ENCODE results near the gene ACD.
"Not testable (repeated sequence)": the region's sequence is repeated elsewhere in the genome, so short reads cannot be mapped to it uniquely, and the experiment has no call there.

ACD gene

DNA sequence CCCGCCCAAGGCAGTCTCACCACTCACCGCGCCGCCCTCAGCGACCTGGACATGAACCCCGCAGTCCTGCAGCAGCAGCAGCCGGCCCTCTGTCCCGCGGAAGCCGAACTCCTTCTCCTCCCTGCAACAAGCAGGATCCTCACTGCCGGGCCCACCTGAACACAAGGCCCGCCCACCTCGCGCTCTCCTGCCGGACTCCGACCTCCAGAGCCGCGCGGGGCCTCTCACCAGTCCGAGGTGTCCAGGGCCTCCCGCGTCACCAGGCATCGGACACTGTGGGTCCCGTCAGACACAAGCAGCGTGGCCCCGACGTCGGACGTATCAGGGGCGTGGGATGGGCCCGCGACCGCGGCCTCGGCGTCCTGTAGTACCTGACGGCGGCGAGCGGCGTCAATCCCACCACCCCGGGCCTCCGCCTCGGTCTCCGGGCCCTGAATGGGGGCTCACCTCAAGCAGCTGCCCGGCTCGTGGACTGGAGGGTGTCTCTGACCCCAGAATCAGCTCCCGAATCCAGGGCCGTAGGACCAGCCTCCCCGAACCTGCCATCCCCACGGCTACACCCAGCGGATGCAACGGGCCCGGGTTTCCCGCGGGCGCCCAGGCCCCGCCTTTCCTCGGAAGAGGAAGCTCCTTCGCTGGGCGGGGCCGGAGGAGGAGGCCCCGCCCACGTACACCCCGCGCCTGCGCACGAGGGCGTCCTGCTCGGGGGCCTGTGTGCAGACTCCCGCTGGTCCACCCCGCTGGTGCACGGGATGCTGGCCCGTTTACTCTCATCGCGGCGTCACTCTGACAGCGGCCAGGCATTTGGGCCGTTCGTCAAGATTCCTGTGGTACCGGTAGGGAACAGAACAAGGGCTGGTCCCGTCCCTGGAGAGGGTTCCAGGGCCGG lies at the start of gene ACD:
TSS of gene ACD (minus strand) at position 586 of the 889 bp plus-strand sequence. CDS start at position 546, 40 bp downstream.
- DNase-seq (ENCODE audit: low read depth), result peak; percentile 76

DNA sequence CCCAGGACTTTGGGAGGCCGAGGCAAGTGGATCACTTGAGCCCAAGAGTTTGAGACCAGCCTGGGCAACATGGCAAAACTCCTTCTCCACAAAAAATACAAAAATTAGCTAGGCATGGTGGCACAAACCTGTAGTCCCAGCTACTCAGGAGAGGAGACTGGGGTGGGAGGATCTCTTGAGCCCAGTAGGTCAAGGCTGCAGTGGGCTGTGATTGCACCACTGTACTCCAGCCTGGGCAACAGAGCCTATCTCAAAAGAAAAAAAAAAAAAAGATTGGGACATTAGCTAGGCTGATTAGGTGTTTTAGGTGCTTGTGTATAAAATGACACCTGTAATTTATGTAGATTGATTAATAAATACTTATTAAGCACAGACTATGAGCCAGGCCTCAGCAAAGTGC lies 49.0 kb upstream of the ACD start:
- DNase-seq (ENCODE audit: low read depth), result no peak

DNA sequence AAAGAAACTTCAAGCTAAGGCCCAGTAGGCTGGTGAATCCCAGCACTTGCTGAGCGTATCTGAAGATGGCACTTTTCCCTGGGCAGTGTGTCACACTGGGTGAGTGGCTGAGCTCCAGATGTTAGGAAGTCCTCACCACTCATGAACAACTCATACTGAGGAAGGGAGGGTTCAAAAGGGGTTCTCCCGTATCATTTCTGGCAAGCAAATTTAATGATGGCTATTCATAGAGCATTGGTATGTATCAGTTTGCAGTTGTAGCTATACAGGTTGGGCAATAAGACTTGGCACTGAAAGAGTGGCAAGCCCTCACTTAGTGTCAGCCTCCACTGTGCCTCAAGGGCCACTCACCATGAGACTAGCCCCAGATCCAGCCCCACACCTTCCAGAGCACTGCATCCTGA lies 48.3 kb upstream of the ACD start:
- DNase-seq (ENCODE audit: low read depth), result no peak

DNA sequence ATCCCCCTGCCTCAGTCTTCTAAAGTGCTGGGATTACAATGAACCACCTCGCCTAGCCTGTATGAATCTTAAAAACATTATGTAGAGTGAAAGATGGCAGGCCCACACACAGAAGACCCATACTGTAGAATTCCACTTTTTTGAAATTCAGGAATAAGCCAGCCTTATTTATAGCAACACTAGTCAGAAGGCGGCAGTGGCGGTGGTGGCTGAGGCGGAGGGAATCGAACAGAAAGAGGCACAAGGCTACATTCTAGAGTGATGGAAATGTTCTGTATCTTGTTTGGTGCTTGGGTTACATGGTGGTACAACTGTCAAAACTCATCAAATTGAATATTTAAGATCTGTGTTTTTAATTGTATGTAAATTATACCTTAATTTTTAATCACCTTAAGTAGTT lies 47.7 kb upstream of the ACD start:
- no peak for DNase-seq (ENCODE audit: low read depth)

DNA sequence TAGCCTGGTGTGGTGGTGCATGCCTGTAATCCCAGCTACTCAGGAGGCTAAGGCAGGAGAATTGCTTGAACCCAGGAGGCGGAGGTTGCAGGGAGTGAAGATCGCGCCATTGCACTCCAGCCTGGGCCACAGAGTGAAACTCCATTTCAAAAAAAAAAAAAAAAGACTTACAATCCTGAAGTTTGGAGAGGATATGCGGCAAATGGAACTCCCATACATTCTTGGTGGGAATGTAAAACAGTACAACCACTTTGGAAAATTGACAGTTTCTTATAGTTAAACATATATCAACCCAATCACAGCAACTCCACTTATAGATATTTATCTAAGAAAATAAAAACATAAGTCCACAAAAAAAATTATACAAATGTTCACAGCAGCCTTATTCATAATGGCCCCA lies 47.1 kb upstream of the ACD start:
- no peak for DNase-seq (ENCODE audit: low read depth)

DNA sequence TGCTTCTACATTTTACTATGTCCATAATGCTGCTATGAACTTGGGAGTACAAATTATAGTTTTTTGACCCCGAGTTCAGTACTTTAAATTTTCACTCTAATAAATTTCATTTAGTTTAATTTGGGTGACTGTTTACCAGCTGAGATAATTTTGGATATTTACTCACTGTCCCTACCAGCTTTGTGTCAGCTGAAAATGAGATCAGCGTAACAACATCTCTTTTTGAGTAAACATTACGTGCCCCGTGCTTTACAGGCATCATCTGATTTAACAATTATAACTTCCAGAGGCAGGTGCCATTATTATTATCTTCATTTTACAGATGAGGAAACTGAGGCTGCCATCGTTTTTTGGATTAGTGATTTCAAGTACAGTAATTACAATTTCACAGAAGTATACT lies 44.0 kb upstream of the ACD start:
- DNase-seq (ENCODE audit: low read depth), result no peak

DNA sequence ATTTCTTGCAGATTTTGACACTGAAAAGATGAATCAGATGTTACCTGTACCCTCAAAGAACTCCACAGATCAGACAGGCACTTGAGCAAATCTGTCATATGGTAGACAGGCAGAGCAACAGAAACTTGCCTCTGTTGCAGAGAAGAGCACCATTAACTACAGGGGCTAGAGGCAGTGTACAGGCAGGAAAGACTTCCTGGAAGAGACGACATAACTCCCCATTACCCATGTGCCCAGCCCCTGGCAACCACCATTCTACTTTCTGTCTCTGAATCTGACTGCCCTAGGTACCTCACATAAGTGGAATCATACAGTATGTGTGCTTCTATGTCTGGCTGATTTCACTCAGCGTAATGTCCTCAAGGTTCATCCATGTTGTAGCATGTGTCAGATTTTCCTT lies 43.6 kb upstream of the ACD start:
- no peak for DNase-seq (ENCODE audit: low read depth)

DNA sequence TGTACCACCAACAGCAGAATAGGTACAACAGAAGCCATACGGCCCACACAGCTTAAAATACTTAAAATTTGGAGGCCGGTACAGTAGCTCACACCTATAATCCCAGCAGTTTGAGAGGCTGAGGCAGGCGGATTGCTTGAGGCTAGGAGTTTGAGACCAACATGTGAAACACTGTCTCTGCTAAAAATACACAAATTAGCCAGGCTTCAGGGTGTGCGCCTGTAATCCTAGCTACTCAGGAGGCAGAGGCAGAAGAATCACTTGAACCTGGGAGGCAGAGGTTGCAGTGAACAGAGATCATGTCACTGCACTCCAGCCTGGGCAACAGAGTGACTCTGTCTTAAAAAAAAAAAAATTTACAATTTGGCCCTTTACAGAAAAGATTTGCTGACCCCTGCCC lies 42.1 kb upstream of the ACD start:
- no peak for DNase-seq (ENCODE audit: low read depth)

DNA sequence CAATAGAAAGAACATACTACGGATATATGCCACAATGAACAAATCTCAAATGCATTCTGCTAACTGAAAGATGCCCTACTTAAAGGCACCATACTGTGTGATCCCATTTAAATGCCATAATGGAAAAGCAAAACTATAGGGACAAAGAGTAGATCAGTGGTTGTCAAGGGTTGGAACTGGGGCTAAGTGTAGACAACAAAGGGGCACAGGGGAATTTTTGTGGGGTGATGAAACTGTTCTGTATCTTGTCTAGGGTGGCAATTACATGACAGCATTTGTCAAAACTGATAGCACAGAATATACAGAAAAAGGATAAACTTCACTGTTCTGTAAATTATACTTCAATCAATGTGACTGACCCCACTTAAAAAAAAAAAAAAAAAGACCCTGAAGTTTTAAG lies 41.4 kb upstream of the ACD start:
- DNase-seq (ENCODE audit: low read depth), result no peak

DNA sequence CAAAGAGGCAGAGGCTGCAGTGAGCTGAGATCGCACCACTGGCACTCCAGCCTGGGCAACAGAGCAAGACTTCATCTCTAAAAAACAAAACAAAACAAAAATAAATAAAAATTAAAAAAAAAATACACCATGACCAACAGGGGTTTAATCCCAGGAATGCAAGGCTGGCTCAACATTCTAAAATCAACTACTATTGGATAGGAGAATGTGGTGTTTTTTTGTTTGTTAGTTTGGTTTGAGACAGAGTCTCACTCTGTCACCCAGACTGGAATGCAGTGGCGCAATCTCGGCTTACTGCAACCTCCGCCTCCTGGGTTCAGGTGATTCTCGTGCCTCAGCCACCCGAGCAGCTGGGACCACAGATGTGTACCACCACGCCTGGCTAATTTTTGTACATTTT lies 39.2 kb upstream of the ACD start:
- no peak for DNase-seq (ENCODE audit: low read depth)

DNA sequence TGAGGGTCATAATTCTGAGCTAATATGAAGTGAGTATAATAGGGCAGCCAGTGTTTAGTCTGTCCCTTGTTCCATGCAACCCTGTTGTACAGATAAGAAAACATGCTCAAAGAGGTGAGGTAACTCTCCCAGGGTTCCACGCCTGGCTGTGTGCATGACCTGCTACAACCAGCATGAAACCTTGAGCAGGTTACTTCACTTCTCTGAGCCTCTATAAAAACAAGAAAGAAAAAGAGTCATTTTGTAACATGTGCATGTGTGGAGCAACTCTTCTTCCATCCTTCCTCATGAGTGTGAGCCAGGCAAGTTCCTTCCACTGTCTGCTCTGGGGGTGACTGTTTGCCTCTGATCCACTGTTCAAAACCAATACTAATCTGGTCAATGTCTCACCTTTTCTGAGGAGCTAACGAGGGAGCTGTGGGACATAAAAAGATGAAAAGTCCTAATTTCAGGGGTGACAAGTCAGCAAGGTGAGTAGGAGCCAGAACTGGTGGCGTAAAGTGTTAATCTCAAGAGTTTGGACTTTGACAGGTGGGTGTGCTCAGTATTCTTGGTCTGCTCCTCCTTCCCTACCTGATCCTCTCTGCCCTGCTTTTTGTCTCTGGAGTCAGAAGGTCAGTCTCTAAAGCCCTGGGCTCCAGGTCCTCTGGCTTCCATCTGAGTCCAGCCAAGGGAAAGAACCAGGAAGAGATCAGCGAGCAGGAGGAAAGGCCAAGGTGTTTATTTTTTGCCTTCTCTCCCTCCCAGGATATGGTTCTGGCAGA lies 37.5 kb upstream of the ACD start:
- no peak for DNase-seq (ENCODE audit: low read depth)

DNA sequence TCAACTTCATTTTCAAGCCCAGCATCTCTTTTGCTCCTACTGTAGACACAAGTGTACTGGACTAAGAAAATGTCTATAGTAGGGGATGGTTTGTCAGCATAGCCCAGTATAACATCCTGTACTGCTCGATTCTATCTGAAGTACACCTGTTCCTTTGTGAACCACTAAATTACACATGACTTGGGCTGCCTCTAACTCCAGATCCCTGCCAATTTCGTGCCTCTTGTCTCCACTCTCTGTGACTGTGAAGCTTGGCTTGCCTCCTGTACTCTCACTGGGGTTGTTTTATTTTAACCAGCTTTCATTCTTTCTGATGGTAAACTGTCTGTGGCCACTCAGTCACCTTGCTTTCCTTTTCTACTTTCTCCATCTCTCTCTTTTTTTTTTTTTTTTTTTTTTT lies 34.6 kb upstream of the ACD start:
- no peak for DNase-seq (ENCODE audit: low read depth)

DNA sequence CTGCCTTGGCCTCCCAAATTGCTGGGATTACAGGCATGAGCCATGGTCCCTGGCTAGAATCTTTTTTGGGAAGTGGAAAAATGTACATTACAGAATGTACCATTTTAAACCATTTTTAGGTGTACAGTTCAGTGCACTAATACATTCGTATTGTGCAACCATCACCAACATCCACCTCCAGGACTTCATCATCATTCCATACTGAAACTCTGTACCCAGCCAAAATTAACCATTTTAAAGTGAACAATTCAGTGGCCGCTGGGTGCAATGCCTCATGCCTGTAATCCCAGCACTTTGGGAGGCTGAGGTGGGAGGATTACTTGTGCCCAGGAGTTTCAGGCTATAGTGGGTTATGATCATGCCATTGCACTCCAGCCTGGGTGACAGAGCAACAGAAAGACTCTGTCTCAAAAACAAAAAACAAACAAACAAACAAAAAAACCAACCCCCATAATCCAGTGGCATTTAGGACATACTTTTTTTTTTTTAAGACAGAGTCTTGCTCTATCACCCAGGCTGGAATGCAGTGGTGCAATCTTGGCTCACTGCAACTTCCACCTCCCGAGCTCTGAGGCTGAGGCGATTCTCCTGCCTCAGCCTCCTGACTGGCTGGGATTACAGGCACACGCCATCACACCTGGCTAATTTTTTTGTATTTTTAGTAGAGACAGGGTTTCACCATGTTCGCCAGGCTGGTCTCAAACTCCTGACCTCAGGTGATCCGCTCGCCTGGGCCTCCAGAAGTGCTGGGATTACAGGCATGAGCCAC lies 33.6 kb upstream of the ACD start:
- DNase-seq (ENCODE audit: low read depth), result not testable (repeated sequence)

DNA sequence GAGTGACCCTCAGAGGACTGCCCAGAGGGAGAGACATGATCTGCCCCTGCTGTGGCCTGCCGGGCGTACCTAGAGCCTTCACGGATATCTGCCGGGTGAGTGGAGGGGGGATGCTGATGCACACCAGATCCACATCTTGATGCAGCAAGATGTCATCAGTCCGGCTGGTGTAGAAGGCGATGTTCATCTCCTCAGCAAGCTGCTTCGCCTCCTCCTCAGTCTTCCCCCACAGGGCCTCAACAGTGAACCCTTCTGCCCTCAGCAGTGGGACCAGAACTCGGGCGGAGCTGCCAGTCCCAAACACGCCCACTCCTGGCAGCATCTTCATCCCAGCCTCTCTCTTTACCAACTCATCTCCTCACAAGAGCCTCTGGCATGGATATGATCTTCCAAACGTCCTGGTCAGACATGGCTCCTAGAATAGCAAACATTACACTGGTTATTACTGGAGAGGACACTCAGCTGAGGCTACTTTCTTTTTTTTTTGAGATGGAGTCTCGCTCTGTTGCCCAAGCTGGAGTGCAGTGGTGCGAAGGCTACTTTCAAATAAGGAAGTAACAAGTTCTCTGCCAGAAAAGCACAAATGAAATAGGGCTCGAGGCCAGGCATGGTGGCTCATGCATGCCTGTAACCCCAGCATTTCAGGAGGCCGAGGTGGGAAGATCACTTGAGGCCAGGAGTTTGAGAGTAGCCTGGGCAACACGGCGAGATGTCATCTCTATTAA lies 25.5 kb upstream of the ACD start:
- DNase-seq (ENCODE audit: low read depth), result no peak

DNA sequence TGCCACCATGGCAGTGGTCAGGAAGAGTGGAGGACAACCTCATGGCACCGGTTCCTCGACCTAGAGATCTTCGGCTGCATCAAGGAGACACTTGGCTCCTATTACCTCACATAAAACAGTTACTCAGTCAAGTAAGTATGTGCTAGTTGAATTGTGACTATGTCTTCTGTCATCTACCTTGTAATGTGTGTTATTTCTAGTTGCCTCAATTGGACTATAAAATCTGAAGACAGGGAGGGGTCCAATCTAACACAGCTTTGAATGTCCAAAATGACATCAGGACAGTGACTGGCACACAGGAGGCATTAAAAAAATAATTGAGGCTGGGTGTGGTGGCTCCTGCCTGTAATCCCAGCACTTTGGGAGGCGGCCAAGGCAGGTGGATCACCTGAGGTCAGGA lies 23.7 kb upstream of the ACD start:
- DNase-seq (ENCODE audit: low read depth), result no peak

DNA sequence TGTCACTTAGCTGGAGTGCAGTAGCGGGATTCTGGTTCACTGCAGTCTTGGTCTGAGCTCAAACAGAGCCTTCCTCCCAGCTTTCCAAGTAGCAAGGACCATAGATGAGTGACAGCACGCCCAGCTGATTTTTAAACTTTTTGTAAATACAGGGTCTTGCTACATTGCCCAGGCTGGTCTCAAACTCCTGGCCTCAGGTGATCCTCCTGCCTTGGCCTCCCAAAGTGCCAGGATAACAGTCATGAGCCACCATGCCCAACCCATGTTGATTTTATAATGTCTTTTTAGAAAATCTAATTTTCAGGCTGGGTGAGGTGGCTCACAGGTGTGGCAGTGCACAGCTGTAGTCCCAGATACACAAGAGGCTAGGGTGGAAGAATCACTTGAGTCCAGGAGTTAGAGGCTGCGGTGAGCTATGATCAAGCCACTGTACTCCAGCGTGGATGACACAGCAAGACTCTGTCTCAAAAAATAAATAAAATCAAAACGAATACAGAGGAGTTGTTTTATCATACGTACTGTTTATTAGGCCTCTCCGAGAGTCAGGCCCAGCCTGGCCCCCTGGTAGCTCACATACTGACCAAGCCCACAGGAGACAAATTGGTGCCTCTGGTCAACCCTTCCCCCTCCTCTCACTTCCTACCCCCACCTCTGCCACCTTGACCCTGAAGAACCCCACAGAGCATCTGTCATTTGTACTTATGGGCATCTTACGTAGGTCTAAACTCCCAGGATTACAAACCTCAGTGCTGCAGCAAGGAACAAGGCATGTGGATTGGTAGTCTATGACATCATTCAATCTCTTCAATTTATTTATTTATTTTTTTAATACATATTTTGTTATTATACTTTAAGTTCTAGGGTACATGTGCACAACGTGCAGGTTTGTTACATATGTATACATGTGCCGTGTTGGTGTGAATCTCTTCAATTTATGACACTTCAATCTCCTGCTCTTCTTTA lies 20.2 kb upstream of the ACD start:
- DNase-seq (ENCODE audit: low read depth), result no peak

DNA sequence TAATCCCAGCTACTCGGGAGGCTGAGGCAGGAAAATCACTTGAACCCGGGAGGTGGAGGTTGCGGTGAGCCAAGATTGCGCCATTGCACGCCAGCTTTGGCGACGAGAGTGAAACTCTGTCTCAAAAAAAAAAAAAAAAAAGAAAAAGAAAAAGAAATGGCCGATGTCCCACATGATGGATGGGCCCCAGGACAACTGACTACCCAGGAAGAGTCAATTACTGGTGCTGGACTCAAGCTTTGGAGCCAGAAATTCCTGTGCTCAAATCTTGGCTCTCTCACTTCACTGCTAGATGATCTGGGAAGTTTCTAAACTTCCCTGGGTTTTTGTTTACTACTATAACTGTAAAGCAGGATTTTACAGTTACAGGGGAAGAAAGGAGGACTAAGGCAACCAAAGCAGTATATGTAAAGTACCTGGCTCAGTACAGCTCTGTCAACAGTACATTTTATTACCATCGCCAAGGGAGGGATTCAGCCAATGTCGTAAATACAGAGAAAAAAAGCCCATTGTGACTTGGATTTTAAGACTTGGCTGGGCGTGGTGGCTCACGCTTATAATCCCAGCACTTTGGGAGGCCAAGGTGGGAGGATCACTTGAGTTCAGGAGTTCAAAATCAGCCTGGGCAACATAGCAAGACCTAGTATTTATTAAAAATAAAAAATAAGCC lies 18.4 kb upstream of the ACD start:
- DNase-seq (ENCODE audit: low read depth), result no peak

DNA sequence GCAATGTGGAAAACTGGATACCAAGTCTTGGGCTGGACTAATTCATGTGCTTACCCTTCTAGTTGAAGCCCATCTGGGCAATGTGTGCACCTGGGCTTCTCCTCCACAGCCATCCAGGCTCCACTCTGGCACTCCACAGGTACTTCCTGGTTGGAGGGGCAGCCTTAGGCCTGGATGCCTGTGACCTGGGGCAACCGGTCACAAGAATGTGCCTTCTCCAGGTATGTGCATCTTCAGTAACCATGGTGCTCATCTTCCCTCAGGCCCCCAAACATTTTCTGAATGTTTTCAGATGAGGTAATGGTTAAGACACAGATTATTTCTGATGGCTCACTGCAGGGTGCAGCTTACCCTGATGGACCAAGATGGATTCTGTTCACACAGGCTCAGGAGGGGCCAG lies 17.7 kb upstream of the ACD start:
- DNase-seq (ENCODE audit: low read depth), result no peak

DNA sequence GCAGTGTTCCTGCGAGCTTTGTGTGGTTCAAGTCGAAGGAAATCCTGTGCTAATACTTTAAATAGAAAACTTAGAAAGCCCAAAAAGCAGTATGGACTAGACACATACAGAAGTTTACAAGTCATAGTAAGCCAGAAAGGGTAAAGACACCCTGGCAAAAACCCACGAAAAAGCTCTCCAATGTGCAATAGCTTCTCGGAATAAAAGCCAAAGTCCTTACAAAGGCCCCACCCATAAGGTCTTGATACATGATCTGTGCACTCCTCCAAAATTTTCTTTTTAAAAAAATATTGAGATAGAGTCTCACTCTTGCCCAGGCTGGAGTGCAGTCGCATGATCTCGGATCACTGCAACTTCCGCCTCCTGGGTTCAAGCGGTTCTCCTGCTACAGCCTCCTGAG lies 16.9 kb upstream of the ACD start:
- DNase-seq (ENCODE audit: low read depth), result no peak

DNA sequence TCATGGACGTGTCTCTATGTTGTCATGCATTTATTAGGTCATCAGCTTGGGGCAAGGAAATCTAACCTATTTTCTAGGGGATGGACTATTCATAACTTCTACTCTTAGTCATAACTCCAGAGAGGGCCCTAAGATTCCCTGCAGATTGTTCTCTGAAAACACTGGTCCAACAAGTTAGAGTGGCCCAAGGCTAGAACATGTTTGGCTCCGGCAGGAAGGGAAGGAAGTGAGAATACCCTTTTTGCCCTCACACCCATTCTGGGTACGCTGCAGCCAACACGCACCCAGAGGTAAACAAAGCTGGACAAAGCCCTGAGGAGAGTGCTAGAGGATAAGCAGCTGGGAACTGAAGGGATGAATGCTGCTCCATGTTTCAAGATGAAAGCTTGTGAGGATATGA lies 16.5 kb upstream of the ACD start:
- no peak for DNase-seq (ENCODE audit: low read depth)
